Heart left ventricle (tissue), 13 donors: Measurements from ENCODE around the gene EHMT1.

Experiments used
- CTCF ChIP-seq, 12 donors: fragments of 200-600 bp; sonication (generic) in 4 of 12; IDR thresholded peaks; one replicate each; pipeline versions ENCODE4 v1.5.0 to v1.8.0; 2018 to 2022; ENCODE audit warnings: antibody characterized with exemption in 12 of 12, mild to moderate bottlenecking in 5 of 12
- POLR2A ChIP-seq, 2 donors: fragments of 450-650 bp; IDR thresholded peaks; one replicate each; pipeline ENCODE4 v1.6.1; 2017; ENCODE audit warnings: antibody characterized with exemption in 2 of 2, mild to moderate bottlenecking in 2 of 2, moderate library complexity in 2 of 2
- donor health status: ischemic (EF 13 %, LVEDD 7.1; RV severe dilation, severe dysfunction).
- donor health status: DM: no; HTN: yes; CAD: no.
- donor health status: DM: no; HTN: no; CAD: no.
- donor health status: ischemic (EF 25% LVEDD 6.9; RV normal size, moderate dysfunction).
- donor health status: ischemic (EF 25% LVEDD 5.7; RV mildly dilated, moderate dysfunction).
- donor health status: ischemic (EF 35%, LVEDD 5.7; RV mildly dilated, moderate dysfunction).
- donor health status: nonischemic (EF 11% LVEDD 7.7; RV severe dilation, severe dysfunction).
- donor health status: DM: yes; HTN: yes; CAD: no.
- donor health status: PGD.
- donor health status: ischemic (EF 29% LVEDD 5.4; RV normal size, mild dysfunction).
- donor health status: nonischemic (EF 23%, LVEDD 6.1; RV moderate dilation, normal function).

- TF ChIP-seq CTCF (IDR thresholded peaks at IDR 0.05) (no peak), POLR2A (IDR thresholded peaks at IDR 0.05) (no peak)
These were observed 219.8 kb downstream of the EHMT1 start for GRCh38 chr9:137838576-137838975.
